GM12892 (cell line): Measurements from ENCODE around the gene CDH4.

ENCODE experiments used
- DNase-seq: peaks from one replicate; pipeline ENCODE4 v3.0.0; 2011; ENCODE audit not compliant: insufficient read length
- FAIRE-seq: peaks from 2 replicates; lab custom pipeline; 2011; peaks lifted over from hg19 to GRCh38; lab: Jason Lieb, UNC
- POLR2A ChIP-seq: IDR thresholded peaks from 2 replicates; pipeline ENCODE4 v1.6.1; 2011; ENCODE audit warnings: low read depth, low read length, control low read depth
- POLR2AphosphoS5 ChIP-seq: IDR thresholded peaks from 2 replicates; pipeline ENCODE4 v1.6.1; 2011; ENCODE audit warnings: low read depth, low read length, control low read depth
- TAF1 ChIP-seq: IDR thresholded peaks from 2 replicates; pipeline ENCODE4 v1.6.1; 2011; ENCODE audit warnings: low read depth, mild to moderate bottlenecking, control low read depth, low read length, borderline replicate concordance

Gene CDH4

GRCh38 chr20:61835791-61836350 is 583.8 kb downstream of the CDH4 start:
- no peak for TF ChIP-seq POLR2A
- no peak for TF ChIP-seq TAF1
- TF ChIP-seq POLR2AphosphoS5, result no peak
- FAIRE-seq (no peak), DNase-seq (no peak)

GRCh38 chr20:61837200-61837599 is 585.1 kb downstream of the CDH4 start:
- DNase-seq (no peak), FAIRE-seq (no peak)
- TF ChIP-seq POLR2A (no peak), TAF1 (no peak), POLR2AphosphoS5 (no peak)

GRCh38 chr20:61839223-61839911 is 587.3 kb downstream of the CDH4 start:
- FAIRE-seq (no peak), DNase-seq (no peak)

GRCh38 chr20:61839912-61840778 is 588.1 kb downstream of the CDH4 start:
- FAIRE-seq, result no peak
- TF ChIP-seq POLR2AphosphoS5 (no peak), POLR2A (no peak), TAF1 (no peak)
- no peak for DNase-seq

More at GRCh38 chr20:61839223-61839911, 587.3 kb downstream of the CDH4 start:
- no peak for TF ChIP-seq POLR2AphosphoS5
- TF ChIP-seq TAF1, result no peak
- TF ChIP-seq POLR2A, result no peak

- TF ChIP-seq POLR2AphosphoS5 (no peak), TAF1 (no peak), POLR2A (no peak)
- FAIRE-seq, result no peak
- no peak for DNase-seq
These were observed 588.9 kb downstream of the CDH4 start for GRCh38 chr20:61840779-61841455.

- TF ChIP-seq TAF1 (no peak), POLR2AphosphoS5 (no peak), POLR2A (no peak)
These were observed 589.5 kb downstream of the CDH4 start for GRCh38 chr20:61841551-61841950.

GRCh38 chr20:61841966-61842365 is 589.9 kb downstream of the CDH4 start:
- TF ChIP-seq POLR2A, result no peak
- no peak for TF ChIP-seq POLR2AphosphoS5
- TF ChIP-seq TAF1, result no peak
- DNase-seq (no peak), FAIRE-seq (no peak)

More at GRCh38 chr20:61841551-61841950, 589.5 kb downstream of the CDH4 start:
- DNase-seq, result no peak
- FAIRE-seq, result no peak

GRCh38 chr20:61844621-61845020 is 592.6 kb downstream of the CDH4 start:
- no peak for TF ChIP-seq POLR2A
- TF ChIP-seq POLR2AphosphoS5, result no peak
- no peak for TF ChIP-seq TAF1
- DNase-seq, result no peak
- no peak for FAIRE-seq

- no peak for FAIRE-seq
- TF ChIP-seq TAF1 (no peak), POLR2AphosphoS5 (no peak), POLR2A (no peak)
These were observed 593.2 kb downstream of the CDH4 start for GRCh38 chr20:61845233-61845671.

GRCh38 chr20:61846074-61846473 is 594.0 kb downstream of the CDH4 start:
- no peak for TF ChIP-seq POLR2A
- no peak for TF ChIP-seq POLR2AphosphoS5
- TF ChIP-seq TAF1, result no peak
- FAIRE-seq (no peak), DNase-seq (no peak)

More at GRCh38 chr20:61845233-61845671, 593.2 kb downstream of the CDH4 start:
- DNase-seq, result no peak
